Amygdala (tissue), 56 donors: Measurements from ENCODE around the gene USH2A.
A peak's percentile ranks its signal among the peaks of the same experiment; 100 is the strongest.

ENCODE experiments used
- DNase-seq, 56 donors: peaks; one replicate each; lab custom pipeline; 2025; lab: John Stamatoyannopoulos, UW

The USH2A gene, protein sequence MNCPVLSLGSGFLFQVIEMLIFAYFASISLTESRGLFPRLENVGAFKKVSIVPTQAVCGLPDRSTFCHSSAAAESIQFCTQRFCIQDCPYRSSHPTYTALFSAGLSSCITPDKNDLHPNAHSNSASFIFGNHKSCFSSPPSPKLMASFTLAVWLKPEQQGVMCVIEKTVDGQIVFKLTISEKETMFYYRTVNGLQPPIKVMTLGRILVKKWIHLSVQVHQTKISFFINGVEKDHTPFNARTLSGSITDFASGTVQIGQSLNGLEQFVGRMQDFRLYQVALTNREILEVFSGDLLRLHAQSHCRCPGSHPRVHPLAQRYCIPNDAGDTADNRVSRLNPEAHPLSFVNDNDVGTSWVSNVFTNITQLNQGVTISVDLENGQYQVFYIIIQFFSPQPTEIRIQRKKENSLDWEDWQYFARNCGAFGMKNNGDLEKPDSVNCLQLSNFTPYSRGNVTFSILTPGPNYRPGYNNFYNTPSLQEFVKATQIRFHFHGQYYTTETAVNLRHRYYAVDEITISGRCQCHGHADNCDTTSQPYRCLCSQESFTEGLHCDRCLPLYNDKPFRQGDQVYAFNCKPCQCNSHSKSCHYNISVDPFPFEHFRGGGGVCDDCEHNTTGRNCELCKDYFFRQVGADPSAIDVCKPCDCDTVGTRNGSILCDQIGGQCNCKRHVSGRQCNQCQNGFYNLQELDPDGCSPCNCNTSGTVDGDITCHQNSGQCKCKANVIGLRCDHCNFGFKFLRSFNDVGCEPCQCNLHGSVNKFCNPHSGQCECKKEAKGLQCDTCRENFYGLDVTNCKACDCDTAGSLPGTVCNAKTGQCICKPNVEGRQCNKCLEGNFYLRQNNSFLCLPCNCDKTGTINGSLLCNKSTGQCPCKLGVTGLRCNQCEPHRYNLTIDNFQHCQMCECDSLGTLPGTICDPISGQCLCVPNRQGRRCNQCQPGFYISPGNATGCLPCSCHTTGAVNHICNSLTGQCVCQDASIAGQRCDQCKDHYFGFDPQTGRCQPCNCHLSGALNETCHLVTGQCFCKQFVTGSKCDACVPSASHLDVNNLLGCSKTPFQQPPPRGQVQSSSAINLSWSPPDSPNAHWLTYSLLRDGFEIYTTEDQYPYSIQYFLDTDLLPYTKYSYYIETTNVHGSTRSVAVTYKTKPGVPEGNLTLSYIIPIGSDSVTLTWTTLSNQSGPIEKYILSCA (N-terminal part only)

DNA sequence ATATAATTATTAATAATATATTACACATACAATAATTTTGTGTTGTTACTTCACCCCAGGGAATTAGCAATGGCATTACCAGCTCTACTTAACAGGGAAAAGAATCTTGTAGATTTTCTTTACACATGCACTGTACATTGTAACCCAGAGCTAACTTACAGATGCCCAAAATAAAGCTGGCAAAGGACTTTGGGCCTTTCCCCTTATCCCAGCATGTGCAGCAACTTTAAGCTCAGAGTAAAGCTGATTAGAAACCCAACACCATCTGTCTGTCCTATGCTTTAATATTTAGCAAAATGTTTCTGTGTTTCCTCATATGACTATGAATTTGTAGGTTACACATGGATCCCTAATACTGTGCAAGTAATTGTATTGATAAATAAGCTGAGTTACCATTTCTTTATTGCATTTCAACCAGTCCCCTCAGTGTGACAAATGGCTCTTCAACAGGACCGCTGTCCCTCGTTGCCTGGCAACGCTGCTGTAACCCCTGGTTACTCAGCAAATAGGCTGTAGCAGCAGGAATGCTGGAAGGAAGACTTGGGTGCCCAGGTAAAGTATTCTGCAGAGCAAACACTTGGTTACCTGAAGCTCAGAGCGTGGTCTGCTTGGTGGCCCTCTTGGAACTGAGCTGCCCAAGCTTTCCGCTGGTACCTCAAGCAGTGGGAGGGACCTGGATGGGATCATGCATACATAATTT, at the start of gene USH2A:
TSS of gene USH2A (minus strand) at position 628 of the 700 bp plus-strand sequence. CDS start 1,112 bp downstream, outside the sequence.
- peak in 2 of 56 donors; percentile 0 for DNase-seq

DNA sequence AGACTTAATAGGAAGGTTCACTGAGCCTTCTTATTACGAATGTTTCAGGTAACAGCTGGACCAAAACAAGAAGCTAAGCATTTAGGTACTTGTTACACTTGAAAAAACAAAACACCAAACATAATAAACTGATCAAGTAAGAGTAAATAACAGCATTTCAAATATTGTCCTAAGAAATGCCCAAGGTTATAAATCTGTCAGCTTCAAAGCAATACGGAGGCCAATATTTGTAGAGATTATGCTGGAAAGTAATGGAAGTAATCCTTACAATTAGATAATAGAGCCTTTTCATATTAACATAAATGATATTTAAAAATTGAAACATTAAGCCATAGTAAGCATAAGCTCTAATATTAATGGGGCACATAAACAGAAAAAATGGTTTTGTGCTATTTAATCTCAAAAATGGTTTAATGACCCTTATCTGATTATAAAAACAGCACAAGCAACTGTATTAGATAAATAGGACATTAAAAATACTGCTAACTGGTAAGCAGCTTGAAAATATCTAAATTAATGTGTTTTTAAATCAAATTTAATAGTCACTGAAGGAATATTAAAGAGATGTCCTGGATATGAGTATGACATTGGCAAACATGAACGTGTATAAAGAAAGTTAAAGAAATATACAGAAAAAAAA, 43.0 kb upstream of the USH2A start:
- no peak for DNase-seq

DNA sequence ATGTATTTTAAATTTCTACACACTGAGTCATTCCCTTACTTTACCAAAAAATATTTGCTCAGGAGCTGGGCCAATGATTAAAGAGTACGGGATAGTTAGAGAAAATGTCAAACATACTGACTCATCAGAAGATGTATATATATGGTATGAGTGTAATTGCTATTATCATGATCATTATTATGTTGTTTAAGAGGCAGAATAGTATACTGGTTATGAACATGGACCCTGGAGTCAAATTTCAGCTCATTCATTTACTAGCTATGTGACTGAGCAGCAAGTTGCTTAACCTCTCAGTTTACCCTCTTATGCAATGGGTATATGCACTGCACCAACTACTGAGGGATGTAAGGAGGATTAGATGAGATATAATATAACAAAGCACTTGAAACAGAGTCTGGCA, 41.2 kb upstream of the USH2A start:
- DNase-seq = no peak

DNA sequence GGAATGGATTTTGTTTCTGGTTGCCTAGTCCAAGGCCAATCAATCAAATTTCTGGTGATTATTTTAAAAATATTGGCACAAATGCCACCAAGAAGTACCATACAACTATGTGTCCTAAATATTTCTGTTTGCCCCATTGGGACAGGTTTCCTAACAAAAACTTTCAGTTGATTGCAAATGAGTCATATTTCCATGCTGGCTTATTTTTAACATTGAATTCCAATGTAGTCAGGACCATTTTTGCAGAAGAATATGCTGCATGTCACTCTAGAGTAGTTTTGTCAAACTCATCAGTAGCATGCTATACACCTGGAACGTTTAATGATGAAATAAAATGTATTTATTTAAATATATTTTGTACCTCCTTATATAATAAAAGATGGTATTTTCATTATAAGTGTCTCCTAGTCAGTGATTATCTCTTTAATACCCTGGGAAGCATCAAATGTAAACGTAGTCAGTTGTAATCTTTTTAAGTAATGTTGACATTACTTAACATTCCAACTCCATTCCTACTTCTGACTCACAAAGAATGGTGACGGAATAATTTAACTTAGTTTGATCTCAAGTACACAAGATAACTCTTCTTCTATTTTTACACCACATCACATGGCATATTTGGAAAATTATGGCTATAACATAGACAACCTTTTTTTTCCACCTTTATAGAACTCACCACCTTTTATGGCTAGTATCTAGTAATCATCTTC, 39.0 kb upstream of the USH2A start:
- no peak for DNase-seq

DNA sequence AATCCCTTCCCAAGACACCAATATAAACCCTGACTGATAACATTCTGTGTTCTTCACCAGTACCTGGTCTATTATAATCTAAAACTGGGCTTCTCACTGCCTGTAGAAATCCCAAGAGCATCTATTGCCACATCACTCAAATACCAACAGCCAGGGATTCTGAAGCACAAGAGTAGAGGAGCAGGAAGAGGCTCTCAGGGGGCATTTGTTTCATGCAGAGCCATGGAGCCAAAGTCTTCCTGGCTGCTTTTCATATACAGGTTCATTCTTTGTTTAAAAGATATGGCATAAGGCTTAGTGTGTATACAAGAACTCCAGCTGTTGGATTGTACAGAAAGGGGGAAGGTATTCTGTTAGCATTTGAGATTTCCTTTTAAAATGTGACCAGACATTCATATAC, 38.2 kb upstream of the USH2A start:
- DNase-seq = no peak

DNA sequence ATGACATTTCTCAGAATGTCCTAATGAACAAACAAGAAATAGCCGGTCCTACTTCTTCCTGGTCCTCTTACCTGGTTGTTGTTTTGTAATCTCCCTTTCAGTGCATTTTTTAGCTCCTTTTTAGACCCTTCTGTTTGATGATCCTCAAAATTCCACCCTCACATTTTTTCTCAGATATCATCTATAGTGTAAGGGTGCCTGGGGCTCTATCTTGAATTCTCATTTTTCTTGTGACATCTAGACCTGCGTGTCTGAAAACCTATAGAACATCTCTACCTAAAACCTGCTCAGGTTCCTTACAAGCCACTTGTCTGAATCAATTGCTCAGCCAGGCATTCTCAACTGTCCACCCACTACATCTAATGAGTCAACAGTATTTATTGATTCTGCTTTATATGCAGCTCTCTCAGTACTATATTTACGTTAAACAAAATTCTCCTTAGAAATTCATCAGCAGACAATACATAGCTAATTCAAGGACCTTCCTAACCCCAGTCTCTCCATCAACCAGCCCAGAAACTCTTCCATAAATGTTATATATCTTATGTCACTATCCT, 36.5 kb upstream of the USH2A start:
- no peak for DNase-seq

DNA sequence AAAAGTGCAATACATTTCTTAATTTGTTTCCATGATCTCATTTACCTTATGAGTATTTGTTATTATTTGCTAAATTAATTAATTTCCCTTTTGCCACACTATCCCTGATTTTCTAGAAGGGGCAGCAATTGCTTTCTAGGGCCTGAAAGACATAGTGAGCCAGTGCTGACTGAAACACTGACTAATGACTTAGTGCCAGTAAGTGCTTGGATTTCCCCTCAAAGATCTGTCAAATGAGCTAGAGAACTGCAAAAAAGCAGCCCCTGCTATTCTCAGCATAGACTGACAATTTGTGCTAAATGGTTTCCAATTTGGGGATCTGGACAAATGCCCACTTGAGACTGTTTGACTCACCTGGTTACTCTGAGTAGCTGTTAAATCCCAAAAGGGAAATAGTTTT, 35.6 kb upstream of the USH2A start:
- no peak for DNase-seq

DNA sequence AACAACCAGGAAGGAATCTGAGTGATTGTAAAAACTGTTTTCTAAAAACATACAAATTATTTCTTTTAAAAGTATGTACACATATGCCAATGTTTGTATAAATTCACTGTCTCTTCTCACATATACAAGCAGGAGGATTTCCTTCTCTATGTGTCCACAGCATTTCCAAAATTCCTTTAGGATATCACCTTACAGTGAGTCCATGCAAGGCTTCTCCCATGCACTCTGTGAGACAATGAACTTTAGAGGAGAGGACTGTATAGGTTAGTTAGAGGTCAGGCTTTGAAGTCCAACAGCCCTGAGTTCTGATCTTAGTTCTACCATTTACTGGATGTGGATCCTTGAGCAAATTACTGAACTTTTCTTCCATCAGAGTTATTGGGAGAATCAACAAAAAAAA, 34.1 kb upstream of the USH2A start:
- DNase-seq = no peak

DNA sequence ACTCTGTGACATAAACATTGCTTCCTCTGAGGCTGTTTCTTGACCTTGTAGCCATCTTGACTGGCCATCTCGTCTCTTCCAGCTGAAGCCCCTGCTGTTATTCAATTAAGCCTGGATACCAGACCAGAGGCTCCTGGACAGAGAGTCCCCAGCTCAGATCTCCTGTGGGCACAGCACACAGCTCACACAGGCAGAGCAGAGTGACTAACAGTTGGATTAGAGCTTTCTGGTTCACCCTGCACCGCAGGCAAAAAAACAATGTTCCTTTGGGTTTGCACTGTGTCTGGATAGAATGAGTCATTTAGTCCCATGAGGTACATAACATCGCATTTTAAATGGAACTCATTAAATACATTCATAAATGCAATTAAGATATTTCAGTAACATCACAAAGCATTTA, 33.4 kb upstream of the USH2A start:
- DNase-seq = no peak

DNA sequence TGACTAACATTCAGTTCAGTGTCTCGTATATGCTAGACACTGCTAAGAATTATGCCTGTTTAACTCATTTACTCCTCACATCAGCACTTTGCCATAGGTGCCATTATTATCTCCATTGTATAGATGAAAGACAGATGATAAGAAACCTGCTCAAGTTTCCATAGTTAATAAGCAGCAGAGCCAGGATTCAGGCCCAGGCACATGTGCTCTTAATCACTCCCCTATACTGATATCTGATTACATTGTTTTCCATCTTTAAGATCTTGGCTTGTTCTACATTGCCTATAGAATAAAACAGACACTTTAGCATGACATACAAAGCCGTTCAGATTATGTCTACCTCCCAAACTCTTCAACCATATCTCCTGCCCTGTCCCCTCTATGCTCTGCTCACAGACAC, 30.5 kb upstream of the USH2A start:
- DNase-seq = no peak

DNA sequence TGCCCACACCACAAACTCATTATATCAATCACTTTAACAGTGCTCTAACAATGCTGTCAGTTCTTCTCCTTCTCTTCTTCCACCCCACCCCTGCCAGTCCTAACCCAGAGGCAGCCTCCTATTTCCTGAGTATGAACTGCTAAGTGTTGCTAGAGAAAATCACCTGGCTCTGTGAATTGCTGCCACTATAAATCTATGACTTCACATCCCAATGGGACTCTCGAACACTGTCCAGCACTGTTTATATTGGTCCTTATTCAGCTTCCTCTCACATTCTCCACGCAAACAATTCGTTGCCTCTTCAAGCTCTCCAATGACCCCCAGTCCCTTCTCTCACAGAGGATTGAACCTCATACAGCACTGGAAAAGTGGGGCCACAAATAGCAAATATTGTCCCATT, 27.0 kb upstream of the USH2A start:
- DNase-seq = no peak

DNA sequence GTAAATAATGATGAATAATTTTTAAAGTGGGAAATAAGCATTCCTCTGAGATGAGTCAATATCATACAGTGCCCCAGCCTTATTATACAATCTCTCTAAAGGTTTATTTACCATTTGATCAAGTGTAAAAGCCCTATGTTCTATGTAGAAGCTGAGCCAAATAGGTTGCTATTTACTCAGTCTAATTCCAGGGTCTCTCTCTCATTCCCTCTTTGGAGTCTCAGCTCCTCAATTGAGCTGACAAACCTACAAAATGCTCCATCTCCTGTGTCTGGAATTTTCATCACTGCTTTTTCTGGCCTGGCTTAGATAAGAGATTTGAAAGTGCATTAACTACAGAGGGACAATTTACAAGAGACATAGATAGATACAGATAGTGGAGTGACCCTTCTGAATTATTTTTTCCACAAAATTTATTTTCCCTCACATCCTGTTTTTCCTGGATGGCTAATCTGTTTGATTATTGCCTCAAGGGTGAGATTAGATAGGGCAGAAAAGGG, 24.8 kb upstream of the USH2A start:
- no peak for DNase-seq

DNA sequence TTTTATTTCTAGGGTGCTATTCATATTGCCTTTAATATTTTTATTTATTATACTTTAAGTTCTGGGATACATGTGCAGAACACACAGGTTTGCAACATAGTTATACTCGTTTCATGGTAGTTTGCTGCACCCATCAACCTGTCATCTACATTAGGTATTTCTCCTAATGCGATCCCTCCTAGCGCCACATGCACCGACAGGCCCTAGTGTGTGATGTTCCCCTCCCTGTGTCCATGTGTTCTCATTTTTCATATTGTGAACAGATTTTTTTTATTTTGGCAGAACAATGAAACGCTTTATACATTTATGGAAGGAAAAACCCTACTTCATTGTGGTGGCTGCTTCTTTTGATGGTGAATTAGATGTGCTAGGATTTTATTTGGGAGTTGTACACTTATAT, 14.4 kb upstream of the USH2A start:
- DNase-seq = no peak

DNA sequence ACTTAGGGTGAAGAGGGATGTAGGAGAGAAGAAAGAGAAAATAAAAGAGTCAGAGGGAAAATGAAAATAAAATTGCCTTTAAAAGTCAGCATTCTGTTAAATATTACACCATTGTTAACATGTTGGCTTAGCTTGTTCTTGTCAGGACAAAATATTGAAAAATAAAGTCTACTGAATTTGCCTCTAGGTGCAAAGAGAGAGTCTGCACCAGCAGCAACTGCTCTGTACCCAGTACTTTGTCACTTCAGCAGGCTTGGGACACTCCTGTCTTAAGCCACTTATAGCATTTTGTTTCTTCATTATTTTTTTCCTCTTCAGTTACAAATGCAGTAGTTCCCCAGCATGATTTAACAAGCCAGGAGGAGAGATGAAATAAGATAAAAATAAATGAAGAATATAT, 11.0 kb upstream of the USH2A start:
- DNase-seq = no peak

DNA sequence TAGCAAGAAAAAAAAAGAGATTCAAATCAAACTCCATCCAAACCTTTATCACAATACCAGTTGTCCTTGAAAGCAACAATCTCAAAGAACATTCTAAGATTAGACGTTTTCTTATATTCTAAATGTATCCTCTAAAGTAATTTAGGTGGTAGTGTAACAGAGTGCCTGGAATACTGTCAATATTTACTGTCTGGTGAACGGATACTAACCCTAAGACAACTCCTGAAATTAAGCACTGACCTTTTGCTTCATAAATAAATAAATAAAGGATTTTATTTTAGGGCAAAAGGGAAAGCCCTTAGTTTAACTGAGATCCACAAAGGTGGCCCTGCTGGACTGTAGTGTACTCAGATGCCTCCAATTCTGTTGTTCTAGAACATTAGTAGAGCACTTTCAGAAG, 9.9 kb upstream of the USH2A start:
- DNase-seq = no peak

DNA sequence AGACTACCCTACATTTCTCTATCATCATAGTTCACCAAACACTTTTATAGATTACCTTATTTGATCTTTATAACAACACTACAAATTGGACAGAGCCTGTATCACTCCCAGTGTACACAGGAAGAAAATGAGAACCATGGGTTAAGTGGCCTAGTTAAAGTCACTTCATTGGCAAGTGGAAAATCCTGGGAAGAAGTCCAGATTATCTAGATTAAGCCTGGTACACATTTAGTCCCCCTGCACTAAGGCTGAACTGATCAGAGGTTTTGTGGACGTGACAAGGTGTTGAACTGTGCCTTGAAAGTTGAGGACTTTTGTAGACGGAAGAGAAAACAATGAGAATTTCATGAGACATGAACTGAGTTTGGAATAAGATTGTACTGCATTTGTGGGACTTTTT, 7.5 kb upstream of the USH2A start:
- no peak for DNase-seq

DNA sequence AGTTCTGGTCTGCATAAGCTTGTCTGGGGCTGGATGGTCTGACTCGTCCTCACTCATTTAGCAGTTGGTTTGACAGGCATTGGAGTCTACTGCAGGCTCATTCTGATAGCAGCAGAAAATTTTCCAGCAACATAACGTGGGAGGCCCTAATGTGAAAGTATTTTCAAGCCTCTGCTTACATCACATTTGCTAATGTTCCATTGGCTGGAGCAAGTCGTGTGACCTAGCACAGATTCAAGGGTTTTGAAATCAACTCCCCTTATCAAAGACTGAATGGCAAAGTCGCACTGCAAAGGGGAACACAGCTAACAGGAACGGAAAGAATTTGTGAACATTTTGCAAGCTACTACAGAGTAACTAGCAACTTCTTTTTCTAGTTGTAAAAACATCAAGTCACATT, 2.3 kb upstream of the USH2A start:
- no peak for DNase-seq

DNA sequence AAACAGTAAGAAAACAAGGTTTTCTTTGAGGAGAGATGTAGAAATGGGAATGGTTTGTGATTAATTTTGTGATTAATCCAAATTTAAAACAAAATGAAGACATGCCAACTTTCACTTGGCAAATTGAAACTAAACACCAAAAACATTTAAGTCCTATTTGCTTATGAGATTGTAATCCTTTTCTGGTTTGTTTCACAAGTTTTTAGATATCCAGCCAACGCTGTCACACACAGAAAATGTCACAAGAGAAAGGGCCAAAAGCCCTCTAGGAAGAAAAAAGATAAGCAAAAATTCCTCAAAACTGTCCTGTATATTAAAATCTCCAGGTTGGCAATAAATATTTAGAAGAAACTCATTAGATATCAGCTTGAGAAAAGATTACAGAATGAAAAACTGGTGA, 2.5 kb downstream of the USH2A start:
- DNase-seq = no peak

DNA sequence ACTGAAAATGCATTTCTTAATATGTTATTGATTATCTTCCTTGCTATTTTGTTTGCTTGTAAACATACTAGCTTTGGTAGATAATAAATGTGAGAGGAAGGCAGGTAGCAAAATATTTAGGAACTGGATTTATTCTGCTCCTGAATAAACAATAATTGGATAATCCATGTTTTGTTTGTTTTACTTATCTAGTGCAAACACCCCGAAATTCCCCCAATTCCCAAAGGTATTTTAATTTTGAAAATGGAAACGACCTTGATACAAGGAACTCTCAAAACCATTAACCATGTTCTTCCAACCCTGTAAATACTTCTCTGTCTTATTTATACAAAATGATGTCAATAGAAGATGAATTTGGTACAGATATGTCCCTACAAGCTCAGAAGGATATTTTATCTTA, 3.0 kb downstream of the USH2A start:
- no peak for DNase-seq
